ENCODE data around the gene GALK2. TPM values are rescaled to one million over a fixed set of nuclear protein-coding genes. Genes with fewer than 3 reads are reported as not detected.

The GALK2 gene
- polyA plus RNA-seq, 2 of the 4 experiments (the other 2 are of a cell fraction) = 26.8 to 40.5 TPM

DNA sequence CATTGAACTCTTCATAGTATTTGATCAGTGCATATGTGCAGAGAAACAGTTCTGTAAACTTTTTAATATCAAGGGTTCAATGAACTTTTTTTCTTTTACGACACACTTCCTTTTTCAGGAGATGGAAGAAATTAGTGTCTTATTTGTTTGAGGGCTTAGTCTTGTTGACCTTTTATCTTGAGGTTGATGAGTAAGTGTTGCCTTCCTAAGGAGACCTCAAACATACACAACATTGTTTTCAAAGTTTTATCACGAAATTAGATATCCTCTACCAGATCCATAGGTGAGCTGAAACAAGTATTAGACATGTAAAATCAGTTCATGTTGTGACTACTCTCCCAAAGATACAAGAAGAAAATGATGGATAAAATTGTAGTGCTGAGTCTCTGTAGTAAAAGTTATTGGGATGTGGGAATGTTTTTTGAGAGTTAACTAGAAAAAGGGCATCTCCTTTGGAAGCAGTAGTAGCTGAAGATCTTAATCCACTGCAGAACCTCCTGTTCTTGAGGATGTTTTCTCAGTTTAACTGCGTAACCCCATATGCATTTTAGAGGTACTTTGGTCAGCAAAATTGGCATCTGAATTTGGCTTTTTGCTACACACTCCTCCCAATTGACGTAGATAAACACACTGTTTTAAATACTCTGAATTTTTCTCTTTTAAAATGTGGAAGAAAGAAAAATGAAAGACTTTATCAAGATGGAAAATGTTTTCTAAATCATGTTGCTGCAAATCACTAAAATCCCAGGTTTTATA, 116.8 kb downstream of the GALK2 start:
- TF ChIP-seq ATOH8 (CRISPR knock-in tag; IDR thresholded peaks at IDR 0.05; ENCODE audit: low read depth) = no peak
- ChIA-PET POLR2A (no interaction called here), CTCF (no interaction called here)
- Histone ChIP-seq H3K4me3 (no peak overlapping the region), H3K4me2 (no peak overlapping the region), H3K4me1 (peaks cover 7% of the 10 kb centered on the region; the same call in 1 of the 3 replicates), H3K9me3 (no peaks in the 10 kb centered on the region), H3K27ac (no peak overlapping the region)
- ATAC-seq (no peak), DNase-seq (ENCODE audit: low read depth in 1 of 2, low spot score in 1 of 2) (no peak), FAIRE-seq (no peak)
- WGBS (ENCODE audit: missing lambda C conversion rate) = 73% methylated on average over 4 of the region's 4 CpGs

DNA sequence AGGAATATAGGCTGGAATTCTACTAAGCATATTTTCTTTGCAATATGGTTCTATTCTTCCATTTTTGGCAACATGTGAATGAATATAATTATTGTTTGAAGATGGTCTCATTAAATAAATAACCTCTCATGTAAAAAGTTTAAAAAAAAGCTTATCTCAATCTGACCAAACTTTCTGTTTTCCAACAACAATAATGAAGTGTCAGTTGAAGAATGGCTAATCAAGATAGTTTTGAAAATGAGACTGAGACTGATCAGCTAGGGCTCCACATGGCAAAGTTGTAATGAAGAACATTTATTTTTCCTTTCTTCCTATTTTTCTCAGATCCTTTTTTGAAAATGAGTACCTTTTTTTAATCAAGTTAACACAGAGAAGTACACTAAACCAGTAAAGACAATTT, 117.4 kb downstream of the GALK2 start:
- ChIA-PET CTCF (no interaction called here), POLR2A (no interaction called here)
- DNase-seq (ENCODE audit: low read depth in 1 of 2, low spot score in 1 of 2) (no peak), FAIRE-seq (no peak), ATAC-seq (no peak)
- H3K4me3 ChIP-seq = no peak overlapping the region
- no peaks in the 10 kb centered on the region for H3K9me3 ChIP-seq
- H3K4me2 ChIP-seq = no peak overlapping the region
- TF ChIP-seq MAZ (IDR thresholded peaks at IDR 0.05; ENCODE audit: borderline replicate concordance, low read depth, low read length) (no peak), E2F6 (IDR thresholded peaks at IDR 0.05; ENCODE audit: borderline replicate concordance, low read depth) (no peak), TP53 (CRISPR knock-in tag; IDR thresholded peaks at IDR 0.05) (no peak), ZNF302 (CRISPR knock-in tag; IDR thresholded peaks at IDR 0.05) (no peak), FOXS1 (CRISPR knock-in tag; IDR thresholded peaks at IDR 0.05) (no peak), HEYL (CRISPR knock-in tag; IDR thresholded peaks at IDR 0.05) (no peak), PHF8 (IDR thresholded peaks at IDR 0.05; ENCODE audit: borderline replicate concordance, low read depth) (no peak), HOXB13 (CRISPR knock-in tag; IDR thresholded peaks at IDR 0.05; ENCODE audit: low read depth) (no peak), BHLHE40 (IDR thresholded peaks at IDR 0.05; ENCODE audit: low read depth, low read length) (no peak), CBX8 (IDR thresholded peaks at IDR 0.05) (no peak), EHF (CRISPR knock-in tag; IDR thresholded peaks at IDR 0.05) (no peak)
- TF ChIP-seq, protein P1, sequence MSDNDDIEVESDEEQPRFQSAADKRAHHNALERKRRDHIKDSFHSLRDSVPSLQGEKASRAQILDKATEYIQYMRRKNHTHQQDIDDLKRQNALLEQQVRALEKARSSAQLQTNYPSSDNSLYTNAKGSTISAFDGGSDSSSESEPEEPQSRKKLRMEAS (IDR thresholded peaks at IDR 0.05) = no peak
- TF ChIP-seq, protein P2, sequence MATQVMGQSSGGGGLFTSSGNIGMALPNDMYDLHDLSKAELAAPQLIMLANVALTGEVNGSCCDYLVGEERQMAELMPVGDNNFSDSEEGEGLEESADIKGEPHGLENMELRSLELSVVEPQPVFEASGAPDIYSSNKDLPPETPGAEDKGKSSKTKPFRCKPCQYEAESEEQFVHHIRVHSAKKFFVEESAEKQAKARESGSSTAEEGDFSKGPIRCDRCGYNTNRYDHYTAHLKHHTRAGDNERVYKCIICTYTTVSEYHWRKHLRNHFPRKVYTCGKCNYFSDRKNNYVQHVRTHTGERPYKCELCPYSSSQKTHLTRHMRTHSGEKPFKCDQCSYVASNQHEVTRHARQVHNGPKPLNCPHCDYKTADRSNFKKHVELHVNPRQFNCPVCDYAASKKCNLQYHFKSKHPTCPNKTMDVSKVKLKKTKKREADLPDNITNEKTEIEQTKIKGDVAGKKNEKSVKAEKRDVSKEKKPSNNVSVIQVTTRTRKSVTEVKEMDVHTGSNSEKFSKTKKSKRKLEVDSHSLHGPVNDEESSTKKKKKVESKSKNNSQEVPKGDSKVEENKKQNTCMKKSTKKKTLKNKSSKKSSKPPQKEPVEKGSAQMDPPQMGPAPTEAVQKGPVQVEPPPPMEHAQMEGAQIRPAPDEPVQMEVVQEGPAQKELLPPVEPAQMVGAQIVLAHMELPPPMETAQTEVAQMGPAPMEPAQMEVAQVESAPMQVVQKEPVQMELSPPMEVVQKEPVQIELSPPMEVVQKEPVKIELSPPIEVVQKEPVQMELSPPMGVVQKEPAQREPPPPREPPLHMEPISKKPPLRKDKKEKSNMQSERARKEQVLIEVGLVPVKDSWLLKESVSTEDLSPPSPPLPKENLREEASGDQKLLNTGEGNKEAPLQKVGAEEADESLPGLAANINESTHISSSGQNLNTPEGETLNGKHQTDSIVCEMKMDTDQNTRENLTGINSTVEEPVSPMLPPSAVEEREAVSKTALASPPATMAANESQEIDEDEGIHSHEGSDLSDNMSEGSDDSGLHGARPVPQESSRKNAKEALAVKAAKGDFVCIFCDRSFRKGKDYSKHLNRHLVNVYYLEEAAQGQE (IDR thresholded peaks at IDR 0.05) = no peak
- TF ChIP-seq, protein P3, sequence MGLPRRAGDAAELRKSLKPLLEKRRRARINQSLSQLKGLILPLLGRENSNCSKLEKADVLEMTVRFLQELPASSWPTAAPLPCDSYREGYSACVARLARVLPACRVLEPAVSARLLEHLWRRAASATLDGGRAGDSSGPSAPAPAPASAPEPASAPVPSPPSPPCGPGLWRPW (IDR thresholded peaks at IDR 0.05) = no peak
- peaks cover 7% of the 10 kb centered on the region; the same call in 1 of the 3 replicates for H3K4me1 ChIP-seq
- H3K27ac ChIP-seq = no peak overlapping the region

- Histone ChIP-seq H3K4me3 (no peak overlapping the region), H3K27ac (no peak overlapping the region), H3K9me3 (no peaks in the 10 kb centered on the region), H3K4me2 (no peak overlapping the region), H3K4me1 (peaks cover 7% of the 10 kb centered on the region; the same call in 1 of the 3 replicates)
- ChIA-PET POLR2A (no interaction called here), CTCF (no interaction called here)
- FAIRE-seq (no peak), DNase-seq (ENCODE audit: low read depth in 1 of 2, low spot score in 1 of 2) (no peak), ATAC-seq (no peak)
- 95% methylated on average over 2 of the region's 2 CpGs for WGBS (ENCODE audit: missing lambda C conversion rate)
- TF ChIP-seq NFE2L2 (conservative IDR thresholded peaks at IDR 0.05; ENCODE audit: low read length) (no peak), KDM1A (IDR thresholded peaks at IDR 0.05; ENCODE audit: low read depth) (no peak), CBX8 (IDR thresholded peaks at IDR 0.05) (no peak), RCOR1 (IDR thresholded peaks at IDR 0.05; ENCODE audit: low read depth, low read length) (no peak), CEBPB (IDR thresholded peaks at IDR 0.05) (no peak), POLR2A (IDR thresholded peaks at IDR 0.05; ENCODE audit: low read length) (no peak), FOXS1 (CRISPR knock-in tag; IDR thresholded peaks at IDR 0.05) (no peak), ZNF302 (CRISPR knock-in tag; IDR thresholded peaks at IDR 0.05) (no peak), RARB (CRISPR knock-in tag; IDR thresholded peaks at IDR 0.05) (no peak), FOSL2 (IDR thresholded peaks at IDR 0.05) (no peak), FOSL2 (CRISPR knock-in tag; IDR thresholded peaks at IDR 0.05) (no peak), NR3C1 (IDR thresholded peaks at IDR 0.05) (no peak), FOSB (CRISPR knock-in tag; IDR thresholded peaks at IDR 0.05) (no peak), MYC (IDR thresholded peaks at IDR 0.05; ENCODE audit: borderline replicate concordance, low read length) (no peak), ATOH8 (CRISPR knock-in tag; IDR thresholded peaks at IDR 0.05; ENCODE audit: low read depth) (no peak)
- TF ChIP-seq, protein P1 (IDR thresholded peaks at IDR 0.05) = no peak
- TF ChIP-seq, protein P4, sequence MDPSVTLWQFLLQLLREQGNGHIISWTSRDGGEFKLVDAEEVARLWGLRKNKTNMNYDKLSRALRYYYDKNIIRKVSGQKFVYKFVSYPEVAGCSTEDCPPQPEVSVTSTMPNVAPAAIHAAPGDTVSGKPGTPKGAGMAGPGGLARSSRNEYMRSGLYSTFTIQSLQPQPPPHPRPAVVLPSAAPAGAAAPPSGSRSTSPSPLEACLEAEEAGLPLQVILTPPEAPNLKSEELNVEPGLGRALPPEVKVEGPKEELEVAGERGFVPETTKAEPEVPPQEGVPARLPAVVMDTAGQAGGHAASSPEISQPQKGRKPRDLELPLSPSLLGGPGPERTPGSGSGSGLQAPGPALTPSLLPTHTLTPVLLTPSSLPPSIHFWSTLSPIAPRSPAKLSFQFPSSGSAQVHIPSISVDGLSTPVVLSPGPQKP (IDR thresholded peaks at IDR 0.05; ENCODE audit: low read depth, low read length) = no peak
Measured at GRCh38 chr15:49288391-49288790, 118.3 kb downstream of the GALK2 start.
